Stimulated activated CD8-positive, alpha-beta memory T cell treated with anti-CD3 and anti-CD28 coated beads, Interleukin-4, amount 100 ng/mL, for 48 hours (primary cell): ENCODE data around the gene ARMC3.
"Not testable (repeated sequence)": the region's sequence is repeated elsewhere in the genome, so short reads cannot be mapped to it uniquely, and the experiment has no call there.

Source experiments
- DNase-seq: peaks from one replicate; pipeline ENCODE4 v3.0.0-alpha.2; 2020

ARMC3 gene

DNA sequence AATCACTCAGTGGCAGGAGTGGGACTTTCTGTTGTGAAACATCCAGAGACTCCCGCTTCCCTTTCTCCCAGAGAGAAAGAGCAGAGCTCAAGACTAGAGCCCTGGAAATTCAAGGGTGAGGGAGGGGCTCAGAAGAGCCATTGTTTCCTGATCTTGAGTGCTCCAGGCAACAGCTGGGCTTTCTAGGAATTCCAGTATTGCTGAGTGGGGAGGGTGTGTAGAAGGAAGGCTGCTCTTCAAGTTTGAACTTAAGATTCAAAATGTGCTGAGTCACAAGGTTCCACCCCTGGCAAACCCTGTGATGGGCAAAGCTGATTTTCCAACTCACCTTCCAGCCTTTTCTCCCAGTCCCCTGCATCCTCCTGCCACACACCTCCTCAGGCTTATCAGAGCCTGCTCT lies 125.2 kb downstream of the ARMC3 start:
- DNase-seq = no peak

DNA sequence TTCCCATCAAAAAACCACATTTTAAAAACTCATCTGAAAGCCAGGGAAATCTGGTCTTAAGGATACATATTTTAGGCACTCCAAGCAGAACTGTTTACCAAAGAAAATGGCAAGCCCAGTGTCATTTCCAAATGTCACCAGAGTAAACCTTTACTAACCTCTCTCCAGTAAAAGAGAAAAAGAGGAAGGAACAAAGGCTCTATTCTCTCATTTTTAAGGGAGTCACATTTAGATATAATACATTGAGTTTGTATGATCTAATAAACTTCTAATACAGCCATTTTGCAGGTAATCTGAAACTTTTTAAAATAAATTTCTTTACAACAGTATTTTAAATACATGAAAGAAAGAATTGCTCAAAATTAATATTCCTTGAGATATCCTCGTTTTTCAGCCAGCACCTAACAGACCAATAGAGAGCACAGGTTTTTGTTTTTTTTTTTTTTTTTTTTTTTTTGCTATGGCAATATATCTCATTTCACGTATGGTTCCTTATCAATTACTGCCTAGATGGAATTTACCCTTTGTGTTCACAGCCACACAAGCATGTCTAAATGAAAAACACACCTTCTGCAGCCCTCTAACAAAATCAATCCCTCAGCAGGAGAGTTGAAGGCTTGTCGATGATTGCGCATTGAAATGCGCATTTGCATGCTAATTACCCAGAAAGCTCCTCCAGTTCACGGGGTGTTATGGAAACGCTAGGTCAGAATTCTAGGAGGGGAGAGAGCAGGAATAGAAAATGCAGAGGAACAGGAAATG lies 127.8 kb downstream of the ARMC3 start:
- no peak for DNase-seq

- no peak for DNase-seq
Measured at GRCh38 chr10:23056186-23056579, 128.3 kb downstream of the ARMC3 start.

DNA sequence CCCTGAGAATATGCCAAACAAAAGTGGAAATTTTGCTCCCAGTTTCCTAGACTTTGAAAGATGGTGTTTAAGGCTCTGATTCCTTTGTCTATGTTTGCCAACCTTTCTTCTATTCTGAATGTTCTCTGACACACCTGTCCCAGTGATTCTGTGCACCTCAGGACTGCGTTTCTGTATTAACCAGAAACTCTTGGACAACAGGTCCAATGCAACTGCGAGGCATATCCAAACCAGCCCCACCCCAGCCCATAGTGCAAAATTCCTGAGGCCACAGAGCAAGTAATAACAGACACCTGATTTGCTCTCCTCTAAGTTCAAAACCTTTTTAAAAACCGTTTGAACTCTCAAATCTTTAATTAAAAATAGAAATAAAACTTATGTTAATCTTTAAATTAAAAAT lies 130.5 kb downstream of the ARMC3 start:
- no peak for DNase-seq

GRCh38 chr10:23060918-23061317 lies 133.1 kb downstream of the ARMC3 start:
- DNase-seq = no peak

GRCh38 chr10:23063045-23063972 lies 135.5 kb downstream of the ARMC3 start:
- DNase-seq = no peak

GRCh38 chr10:23063973-23064812 lies 136.3 kb downstream of the ARMC3 start:
- DNase-seq = no peak

- DNase-seq = not testable (repeated sequence)
Measured at GRCh38 chr10:23064813-23065114, 136.9 kb downstream of the ARMC3 start.

- DNase-seq = no peak
Measured at GRCh38 chr10:23065181-23065948, 137.5 kb downstream of the ARMC3 start.

- no peak for DNase-seq
Measured at GRCh38 chr10:23067337-23067736, 139.5 kb downstream of the ARMC3 start.

DNA sequence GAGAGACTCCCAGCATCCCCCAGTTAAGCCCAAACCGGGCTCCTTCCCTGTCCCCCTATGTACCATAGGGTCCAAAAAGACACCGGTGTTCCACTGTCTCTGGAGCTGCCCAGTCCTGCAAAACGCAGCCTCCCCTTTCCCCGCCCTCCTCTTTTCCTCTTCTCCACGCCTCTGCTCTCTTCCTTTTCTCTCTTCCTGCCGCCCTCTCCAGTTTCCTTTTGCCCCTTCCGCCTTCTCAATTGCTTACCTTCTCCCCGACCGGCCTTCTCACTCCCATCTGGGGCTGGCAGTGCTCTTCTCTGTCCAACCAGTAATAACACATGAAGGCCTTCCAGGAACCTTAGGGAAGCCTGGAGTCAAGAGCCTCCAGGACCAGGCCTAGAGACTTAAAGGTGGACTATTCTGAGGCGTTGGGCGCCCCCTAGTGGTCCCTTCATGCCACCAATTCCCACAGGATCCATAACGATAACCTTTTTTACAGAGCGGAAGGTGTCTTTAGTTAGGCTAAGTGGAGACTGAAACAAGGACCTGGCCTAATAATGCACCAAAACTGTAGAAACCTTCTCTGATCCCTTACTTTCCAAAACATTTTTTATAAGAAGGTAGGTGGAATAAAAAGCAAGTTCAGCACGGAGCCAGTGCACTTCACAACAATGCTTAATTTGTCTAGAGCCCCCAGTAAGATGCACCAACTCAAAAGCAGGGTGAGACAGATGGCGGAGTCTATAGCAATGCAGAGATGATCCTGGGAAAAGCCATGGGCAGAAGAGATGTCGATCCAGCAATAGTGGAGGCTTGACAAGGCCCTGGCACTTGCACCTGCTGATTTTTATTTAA lies 140.3 kb downstream of the ARMC3 start:
- DNase-seq = peak; percentile 82

GRCh38 chr10:23069019-23069815 lies 141.4 kb downstream of the ARMC3 start:
- no peak for DNase-seq

GRCh38 chr10:23070092-23070912 lies 142.4 kb downstream of the ARMC3 start:
- not testable (repeated sequence) for DNase-seq

GRCh38 chr10:23070913-23071218 lies 143.0 kb downstream of the ARMC3 start:
- DNase-seq = no peak

DNA sequence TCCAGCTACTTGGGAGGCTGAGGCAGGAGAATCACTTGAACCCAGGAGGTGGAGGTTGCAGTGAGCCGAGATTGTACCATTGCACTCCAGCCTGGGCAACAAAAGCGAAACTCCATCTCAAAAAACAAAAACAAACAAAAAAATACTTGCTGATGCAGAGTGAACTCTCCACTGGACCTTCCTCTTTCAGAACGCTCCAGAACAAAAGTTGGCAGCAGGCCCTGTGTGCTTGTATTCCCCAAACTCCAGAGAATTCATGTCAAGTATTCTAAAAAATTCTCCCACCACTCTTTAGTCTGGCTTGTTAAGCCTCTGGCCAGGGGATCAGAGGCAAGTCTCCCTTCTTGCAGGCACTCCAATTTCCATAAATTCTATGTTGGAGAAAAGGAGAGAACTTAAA lies 144.7 kb downstream of the ARMC3 start:
- not testable (repeated sequence) for DNase-seq

GRCh38 chr10:23073527-23073926 lies 145.7 kb downstream of the ARMC3 start:
- no peak for DNase-seq

GRCh38 chr10:23075672-23076071 lies 147.8 kb downstream of the ARMC3 start:
- no peak for DNase-seq

DNA sequence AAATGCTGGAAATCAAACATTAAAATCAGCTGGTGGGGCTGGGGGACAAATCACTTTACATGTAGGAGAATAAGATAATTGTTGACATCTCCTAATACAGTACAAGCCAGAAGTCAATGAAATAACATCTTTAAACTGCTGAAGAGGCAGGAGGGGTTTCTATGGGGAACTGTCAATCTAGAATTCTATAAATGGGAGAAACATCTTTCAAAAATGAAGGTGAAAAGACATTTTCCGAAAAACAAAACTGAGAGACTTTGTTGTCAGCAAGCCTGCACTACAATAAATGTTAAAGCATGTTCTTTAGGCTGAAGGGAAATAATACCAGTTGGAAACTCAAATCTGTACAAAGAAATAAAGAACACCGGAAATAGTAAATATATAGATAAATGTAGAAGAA lies 150.3 kb downstream of the ARMC3 start:
- no peak for DNase-seq

GRCh38 chr10:23079700-23080099 lies 151.8 kb downstream of the ARMC3 start:
- no peak for DNase-seq

- DNase-seq = no peak
Measured at GRCh38 chr10:23080262-23080661, 152.4 kb downstream of the ARMC3 start.
